ENCODE measurements around the gene CLASP2. TPM values are rescaled to one million over a fixed set of nuclear protein-coding genes. Genes with fewer than 3 reads are reported as not detected.
A peak's percentile ranks its signal among the peaks of the same experiment; 100 is the strongest.
"Not testable (repeated sequence)": the region's sequence is repeated elsewhere in the genome, so short reads cannot be mapped to it uniquely, and the experiment has no call there.

CLASP2 gene
- total RNA-seq, 1 donor from 2014 or later = 71.3 TPM

- no peak for DNase-seq (ENCODE audit: low read depth)
These were observed 259.6 kb downstream of the CLASP2 start for GRCh38 chr3:33458446-33458845.

- peak; percentile 11 for DNase-seq (ENCODE audit: low read depth)
These were observed 261.3 kb downstream of the CLASP2 start for GRCh38 chr3:33456756-33457155.

- no peak for DNase-seq (ENCODE audit: low read depth)
These were observed 264.7 kb downstream of the CLASP2 start for GRCh38 chr3:33453331-33453761.

GRCh38 chr3:33451994-33452393 lies 266.1 kb downstream of the CLASP2 start:
- DNase-seq (ENCODE audit: low read depth) = not testable (repeated sequence)

GRCh38 chr3:33447958-33448357 lies 270.1 kb downstream of the CLASP2 start:
- DNase-seq (ENCODE audit: low read depth) = no peak

GRCh38 chr3:33447256-33447625 lies 270.8 kb downstream of the CLASP2 start:
- DNase-seq (ENCODE audit: low read depth) = not testable (repeated sequence)

Other genes starting within 250 kb of the CLASP2 start
- gene PDCD6IP, start 80.4 kb upstream of the CLASP2 start, total RNA-seq = 180 and 198 TPM in 2 replicates

Measured in myocyte (in vitro differentiated cells).